GM21723 (cell line): ENCODE results near the gene C2orf68.
A peak's percentile ranks its signal among the peaks of the same experiment; 100 is the strongest.
"Not testable (repeated sequence)": the region's sequence is repeated elsewhere in the genome, so short reads cannot be mapped to it uniquely, and the experiment has no call there.

Experiments used
- ATAC-seq: cut with Tn5 transposase; IDR thresholded peaks from one replicate; pipeline ENCODE4 v1.9.1; 2021; ENCODE audit warnings: mild to moderate bottlenecking, moderate library complexity; ENCODE audit not compliant: unreplicated experiment

C2orf68 gene

GRCh38 chr2:85631316-85631715 is 19.4 kb upstream of the C2orf68 start:
- no peak for ATAC-seq

- ATAC-seq = no peak
Measured at GRCh38 chr2:85628658-85629057, 16.8 kb upstream of the C2orf68 start.

GRCh38 chr2:85623991-85624390 is 12.1 kb upstream of the C2orf68 start:
- ATAC-seq = no peak

GRCh38 chr2:85621338-85621737 is 9.5 kb upstream of the C2orf68 start:
- no peak for ATAC-seq

- no peak for ATAC-seq
Measured at GRCh38 chr2:85619617-85620016, 7.8 kb upstream of the C2orf68 start.

- ATAC-seq = not testable (repeated sequence)
Measured at GRCh38 chr2:85617723-85618122, 5.9 kb upstream of the C2orf68 start.

- no peak for ATAC-seq
Measured at GRCh38 chr2:85615413-85615728, 3.5 kb upstream of the C2orf68 start.

- ATAC-seq = not testable (repeated sequence)
Measured at GRCh38 chr2:85614757-85615156, 2.9 kb upstream of the C2orf68 start.

- ATAC-seq = no peak
Measured at GRCh38 chr2:85613717-85614515, 2.0 kb upstream of the C2orf68 start.

GRCh38 chr2:85611217-85611704 is 605 bp downstream of the C2orf68 start:
- no peak for ATAC-seq

GRCh38 chr2:85607268-85608215 is 4.3 kb downstream of the C2orf68 start:
- no peak for ATAC-seq

GRCh38 chr2:85606116-85606455 is 5.8 kb downstream of the C2orf68 start:
- no peak for ATAC-seq

- ATAC-seq = no peak
Measured at GRCh38 chr2:85605406-85606115, 6.3 kb downstream of the C2orf68 start.

- ATAC-seq = no peak
Measured at GRCh38 chr2:85604568-85605339, 7.1 kb downstream of the C2orf68 start.

GRCh38 chr2:85604133-85604444 is 7.8 kb downstream of the C2orf68 start:
- ATAC-seq = not testable (repeated sequence)

GRCh38 chr2:85602476-85603234 is 9.2 kb downstream of the C2orf68 start, which contains the start of gene TMEM150A:
TSS of gene TMEM150A (minus strand) at chr2:85602698. CDS start at chr2:85601948, 750 bp downstream.
- peak; percentile 94 for ATAC-seq

- peak; percentile 44 for ATAC-seq
Measured at GRCh38 chr2:85601771-85602475, 9.9 kb downstream of the C2orf68 start.

GRCh38 chr2:85600951-85601770 is 10.7 kb downstream of the C2orf68 start:
- no peak for ATAC-seq
